GM23338 (cell line): ENCODE results near the gene DNAAF3. TPM values are rescaled to one million over a fixed set of nuclear protein-coding genes. Genes with fewer than 3 reads are reported as not detected.

Source experiments
- ATAC-seq: fragments of 200-7000 bp; cut with Tn5 transposase; 3 replicates; pipeline ENCODE4 v1.9.1; 2020
- DNase-seq: peaks from one replicate; pipeline ENCODE4 v3.0.0-alpha.2; 2015; ENCODE audit warnings: low spot score
- H2AFZ ChIP-seq: fragments of 200-600 bp; sonication (generic); 2 replicates; pipeline ENCODE4 v1.8.0; 2016; ENCODE audit warnings: antibody characterized with exemption, mild to moderate bottlenecking, moderate library complexity
- H3F3A ChIP-seq: fragments of 200-600 bp; sonication (generic); replicated peaks from 2 replicates; pipeline ENCODE4 v1.8.0; 2017; ENCODE audit warnings: antibody characterized with exemption, mixed run types, low read depth
- H3K27ac ChIP-seq: fragments of 200-600 bp; sonication (generic); 2 replicates; pipeline ENCODE4 v1.6.1; 2016; ENCODE audit warnings: low read depth
- H3K27me3 ChIP-seq: fragments of 200-600 bp; sonication (generic); 2 replicates; pipeline ENCODE4 v1.8.0; 2016; ENCODE audit warnings: mild to moderate bottlenecking, mixed run types, moderate library complexity; ENCODE audit not compliant: insufficient read depth
- H3K36me3 ChIP-seq: fragments of 200-600 bp; sonication (generic); 2 replicates; pipeline ENCODE4 v1.8.0; 2016; ENCODE audit warnings: mild to moderate bottlenecking; ENCODE audit not compliant: insufficient read depth
- H3K4me1 ChIP-seq: fragments of 200-600 bp; sonication (generic); 2 replicates; pipeline ENCODE4 v1.8.0; 2016; ENCODE audit warnings: mild to moderate bottlenecking, moderate library complexity; ENCODE audit not compliant: insufficient read depth
- H3K4me2 ChIP-seq: fragments of 200-600 bp; sonication (generic); 2 replicates; pipeline ENCODE4 v1.7.1; 2017; ENCODE audit warnings: mixed run types
- H3K4me3 ChIP-seq: fragments of 200-600 bp; sonication (generic); 2 replicates; pipeline ENCODE4 v1.6.1; 2016; ENCODE audit warnings: mixed run types
- H3K79me2 ChIP-seq: fragments of 200-600 bp; sonication (generic); replicated peaks from 2 replicates; pipeline ENCODE4 v1.8.0; 2017; ENCODE audit warnings: mild to moderate bottlenecking; ENCODE audit not compliant: insufficient read depth
- H3K9me2 ChIP-seq: fragments of 200-600 bp; sonication (generic); 2 replicates; pipeline ENCODE4 v1.8.0; 2017; ENCODE audit not compliant: insufficient read depth
- H4K20me1 ChIP-seq: fragments of 200-600 bp; sonication (generic); replicated peaks from 2 replicates; pipeline ENCODE4 v1.8.0; 2017; ENCODE audit warnings: mild to moderate bottlenecking; ENCODE audit not compliant: insufficient read depth
- H3K27ac Mint-ChIP-seq: 2 replicates; pipeline ENCODE4 v1.8.0; 2020; ENCODE audit warnings: inconsistent platforms, mild to moderate bottlenecking, moderate library complexity, mixed read lengths
- H3K27me3 Mint-ChIP-seq: 3 replicates; pipeline ENCODE4 v1.8.0; 2022; ENCODE audit warnings: low read depth, mild to moderate bottlenecking, moderate library complexity, mixed read lengths, inconsistent platforms; ENCODE audit not compliant: insufficient read depth, poor library complexity
- H3K36me3 Mint-ChIP-seq: 3 replicates; pipeline ENCODE4 v1.8.0; 2021; ENCODE audit warnings: low read depth, mild to moderate bottlenecking, inconsistent platforms, moderate library complexity, mixed read lengths
- H3K4me1 Mint-ChIP-seq: 3 replicates; pipeline ENCODE4 v1.8.0; 2020; ENCODE audit warnings: mild to moderate bottlenecking, inconsistent platforms, mixed read lengths
- H3K4me3 Mint-ChIP-seq: 3 replicates; pipeline ENCODE4 v1.8.0; 2021; ENCODE audit warnings: moderate library complexity, mild to moderate bottlenecking, inconsistent platforms, mixed read lengths
- H3K9me3 Mint-ChIP-seq: 3 replicates; pipeline ENCODE4 v1.8.0; 2020; ENCODE audit warnings: moderate library complexity, mild to moderate bottlenecking, inconsistent platforms, mixed read lengths
- CREB1 ChIP-seq: fragments of 250-450 bp; sonication (Bioruptor Pico); IDR thresholded peaks from 2 replicates; pipeline ENCODE4 v1.5.0; 2020; ENCODE audit warnings: low read depth, mild to moderate bottlenecking, moderate library complexity
- EZH2phosphoT487 ChIP-seq: fragments of 200-600 bp; sonication (generic); IDR thresholded peaks from one replicate; pipeline ENCODE4 v1.8.1; 2018; ENCODE audit warnings: antibody characterized with exemption; ENCODE audit not compliant: unreplicated experiment
- NANOG ChIP-seq: IDR thresholded peaks from 2 replicates; pipeline ENCODE4 v1.6.1; 2016; ENCODE audit warnings: antibody characterized with exemption, borderline replicate concordance
- POLR2AphosphoS5 ChIP-seq: IDR thresholded peaks from 2 replicates; pipeline ENCODE4 v1.6.1; 2016; ENCODE audit warnings: antibody characterized with exemption, low read depth
- STAT1 ChIP-seq: IDR thresholded peaks from one replicate; pipeline ENCODE4 v1.6.1; 2016; ENCODE audit warnings: antibody characterized with exemption; ENCODE audit not compliant: unreplicated experiment
- ZNF114 ChIP-seq: fragments of 250-450 bp; sonication (Bioruptor Pico); IDR thresholded peaks from 2 replicates; pipeline ENCODE4 v1.5.0; 2020; ENCODE audit warnings: mild to moderate bottlenecking, moderate library complexity
- ZNF331 ChIP-seq: fragments of 250-450 bp; sonication (Bioruptor Pico); IDR thresholded peaks from 2 replicates; pipeline ENCODE4 v1.5.0; 2020; ENCODE audit warnings: low read depth, mild to moderate bottlenecking, moderate library complexity
- polyA plus RNA-seq: library from polyadenylated mRNA; unstranded; fragments of >200 nt; fragmentation: Nextera tagmentation; extraction: Ambion mirVana; gene quantifications from 2 replicates; pipeline ENCODE4 v1.2.1, GENCODE V29; 2016
- total RNA-seq: library from RNA; depleted of rRNA; stranded (reverse); fragments of >200 nt; shearing (Covaris generic); gene quantifications from 2 replicates; pipeline ENCODE4 v1.2.3, GENCODE V29; 2014
- TF ChIP-seq, protein P1 (sequence below): fragments of 250-450 bp; sonication (Bioruptor Pico); IDR thresholded peaks from 2 replicates; pipeline ENCODE4 v1.5.0; 2020; ENCODE audit warnings: mild to moderate bottlenecking, moderate library complexity
- TF ChIP-seq, protein P2 (sequence below): IDR thresholded peaks from 2 replicates; pipeline ENCODE4 v1.6.1; 2016; ENCODE audit warnings: antibody characterized with exemption

The DNAAF3 gene
- total and polyA plus RNA-seq, 2 experiments from 2014 or later, result 8.5 to 9.0 TPM

DNA sequence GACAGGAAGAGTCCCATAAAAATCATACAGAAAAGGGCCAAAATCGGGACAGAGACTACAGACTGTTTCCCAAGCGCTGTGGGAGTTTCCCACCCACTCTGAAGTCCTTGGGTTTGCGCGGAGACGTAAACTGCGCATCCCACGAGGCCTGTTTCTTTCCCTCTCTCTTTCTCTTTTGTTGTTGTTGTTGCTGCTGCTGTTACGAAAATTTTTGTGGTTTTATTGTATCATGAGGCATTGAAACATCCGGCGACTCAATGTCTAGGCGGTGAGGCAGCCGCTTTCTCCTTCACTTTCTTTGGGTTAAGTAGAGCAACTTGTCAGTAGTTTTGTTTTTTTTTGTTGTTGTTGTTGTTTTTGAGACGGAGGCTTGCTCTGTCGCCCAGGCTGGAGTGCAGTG is 47.4 kb downstream of the DNAAF3 start (continued):
- TF ChIP-seq, protein P1, sequence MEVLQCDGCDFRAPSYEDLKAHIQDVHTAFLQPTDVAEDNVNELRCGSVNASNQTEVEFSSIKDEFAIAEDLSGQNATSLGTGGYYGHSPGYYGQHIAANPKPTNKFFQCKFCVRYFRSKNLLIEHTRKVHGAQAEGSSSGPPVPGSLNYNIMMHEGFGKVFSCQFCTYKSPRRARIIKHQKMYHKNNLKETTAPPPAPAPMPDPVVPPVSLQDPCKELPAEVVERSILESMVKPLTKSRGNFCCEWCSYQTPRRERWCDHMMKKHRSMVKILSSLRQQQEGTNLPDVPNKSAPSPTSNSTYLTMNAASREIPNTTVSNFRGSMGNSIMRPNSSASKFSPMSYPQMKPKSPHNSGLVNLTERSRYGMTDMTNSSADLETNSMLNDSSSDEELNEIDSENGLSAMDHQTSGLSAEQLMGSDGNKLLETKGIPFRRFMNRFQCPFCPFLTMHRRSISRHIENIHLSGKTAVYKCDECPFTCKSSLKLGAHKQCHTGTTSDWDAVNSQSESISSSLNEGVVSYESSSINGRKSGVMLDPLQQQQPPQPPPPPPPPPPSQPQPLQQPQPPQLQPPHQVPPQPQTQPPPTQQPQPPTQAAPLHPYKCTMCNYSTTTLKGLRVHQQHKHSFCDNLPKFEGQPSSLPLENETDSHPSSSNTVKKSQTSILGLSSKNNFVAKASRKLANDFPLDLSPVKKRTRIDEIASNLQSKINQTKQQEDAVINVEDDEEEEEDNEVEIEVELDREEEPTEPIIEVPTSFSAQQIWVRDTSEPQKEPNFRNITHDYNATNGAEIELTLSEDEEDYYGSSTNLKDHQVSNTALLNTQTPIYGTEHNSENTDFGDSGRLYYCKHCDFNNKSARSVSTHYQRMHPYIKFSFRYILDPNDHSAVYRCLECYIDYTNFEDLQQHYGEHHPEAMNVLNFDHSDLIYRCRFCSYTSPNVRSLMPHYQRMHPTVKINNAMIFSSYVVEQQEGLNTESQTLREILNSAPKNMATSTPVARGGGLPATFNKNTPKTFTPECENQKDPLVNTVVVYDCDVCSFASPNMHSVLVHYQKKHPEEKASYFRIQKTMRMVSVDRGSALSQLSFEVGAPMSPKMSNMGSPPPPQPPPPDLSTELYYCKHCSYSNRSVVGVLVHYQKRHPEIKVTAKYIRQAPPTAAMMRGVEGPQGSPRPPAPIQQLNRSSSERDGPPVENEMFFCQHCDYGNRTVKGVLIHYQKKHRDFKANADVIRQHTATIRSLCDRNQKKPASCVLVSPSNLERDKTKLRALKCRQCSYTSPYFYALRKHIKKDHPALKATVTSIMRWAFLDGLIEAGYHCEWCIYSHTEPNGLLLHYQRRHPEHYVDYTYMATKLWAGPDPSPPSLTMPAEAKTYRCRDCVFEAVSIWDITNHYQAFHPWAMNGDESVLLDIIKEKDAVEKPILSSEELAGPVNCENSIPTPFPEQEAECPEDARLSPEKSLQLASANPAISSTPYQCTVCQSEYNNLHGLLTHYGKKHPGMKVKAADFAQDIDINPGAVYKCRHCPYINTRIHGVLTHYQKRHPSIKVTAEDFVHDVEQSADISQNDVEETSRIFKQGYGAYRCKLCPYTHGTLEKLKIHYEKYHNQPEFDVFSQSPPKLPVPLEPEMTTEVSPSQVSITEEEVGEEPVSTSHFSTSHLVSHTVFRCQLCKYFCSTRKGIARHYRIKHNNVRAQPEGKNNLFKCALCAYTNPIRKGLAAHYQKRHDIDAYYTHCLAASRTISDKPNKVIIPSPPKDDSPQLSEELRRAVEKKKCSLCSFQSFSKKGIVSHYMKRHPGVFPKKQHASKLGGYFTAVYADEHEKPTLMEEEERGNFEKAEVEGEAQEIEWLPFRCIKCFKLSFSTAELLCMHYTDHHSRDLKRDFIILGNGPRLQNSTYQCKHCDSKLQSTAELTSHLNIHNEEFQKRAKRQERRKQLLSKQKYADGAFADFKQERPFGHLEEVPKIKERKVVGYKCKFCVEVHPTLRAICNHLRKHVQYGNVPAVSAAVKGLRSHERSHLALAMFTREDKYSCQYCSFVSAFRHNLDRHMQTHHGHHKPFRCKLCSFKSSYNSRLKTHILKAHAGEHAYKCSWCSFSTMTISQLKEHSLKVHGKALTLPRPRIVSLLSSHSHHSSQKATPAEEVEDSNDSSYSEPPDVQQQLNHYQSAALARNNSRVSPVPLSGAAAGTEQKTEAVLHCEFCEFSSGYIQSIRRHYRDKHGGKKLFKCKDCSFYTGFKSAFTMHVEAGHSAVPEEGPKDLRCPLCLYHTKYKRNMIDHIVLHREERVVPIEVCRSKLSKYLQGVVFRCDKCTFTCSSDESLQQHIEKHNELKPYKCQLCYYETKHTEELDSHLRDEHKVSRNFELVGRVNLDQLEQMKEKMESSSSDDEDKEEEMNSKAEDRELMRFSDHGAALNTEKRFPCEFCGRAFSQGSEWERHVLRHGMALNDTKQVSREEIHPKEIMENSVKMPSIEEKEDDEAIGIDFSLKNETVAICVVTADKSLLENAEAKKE (CRISPR knock-in tag), result no peak
- TF ChIP-seq ZNF114 (CRISPR knock-in tag), result no peak
- TF ChIP-seq NANOG, result no peak
- no peak for TF ChIP-seq EZH2phosphoT487
- no peak for TF ChIP-seq STAT1

DNA sequence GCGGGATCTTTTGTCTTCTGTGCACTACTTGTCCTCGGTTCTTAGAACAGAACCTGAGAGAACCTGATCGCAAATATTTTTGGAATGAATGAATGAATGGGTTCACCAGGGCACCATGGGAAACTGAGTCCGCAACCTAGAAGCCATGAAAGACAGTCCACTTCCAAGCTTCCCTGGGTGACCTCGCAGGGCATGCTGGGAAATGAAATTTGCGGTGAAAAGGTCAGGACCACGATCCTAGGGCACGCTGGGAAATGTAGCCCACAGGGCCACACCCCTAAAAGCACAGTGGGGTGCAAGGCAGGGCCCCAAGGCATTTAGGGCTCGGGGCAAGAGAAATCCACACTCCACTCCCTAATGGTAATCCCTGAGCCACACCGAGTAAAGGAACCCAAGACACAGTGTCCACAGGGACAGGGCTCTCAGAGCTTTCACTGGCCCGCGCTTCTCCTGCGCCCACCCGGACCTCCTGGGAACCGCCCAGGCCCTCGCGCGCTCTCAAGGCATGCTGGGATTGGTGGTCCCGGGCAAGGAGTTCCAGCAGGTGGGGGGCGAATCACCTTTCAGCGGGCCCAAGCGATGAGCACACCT is 47.9 kb downstream of the DNAAF3 start:
- Histone ChIP-seq H3K4me2 (peak overlapping the region; percentile 76), H3K27me3 (no peaks in the 10 kb centered on the region), H3F3A (peaks cover 5% of the 10 kb centered on the region; the same call in 1 of the 2 replicates), H3K79me2 (peaks cover 32% of the 10 kb centered on the region), H3K27ac (peak overlapping the region; percentile 60), H3K4me3 (peak overlapping the region; percentile 62), H4K20me1 (peaks cover 22% of the 10 kb centered on the region), H3K9me2 (0 out of 2 replicates have a peak, but pooled peaks cover 3% of the 10 kb centered on the region), H3K4me1 (peaks cover 19% of the 10 kb centered on the region), H2AFZ (peak overlapping the region; percentile 3; the same call in 1 of the 2 replicates), H3K36me3 (no peaks in the 10 kb centered on the region)
- Mint-ChIP-seq H3K4me3 (peak overlapping the region; percentile 96), H3K36me3 (no peaks in the 10 kb centered on the region; the same call in 2 of the 3 replicates), H3K4me1 (peaks cover 23% of the 10 kb centered on the region), H3K9me3 (no peaks in the 10 kb centered on the region; the same call in 2 of the 3 replicates), H3K27ac (peak overlapping the region; percentile 99), H3K27me3 (peaks cover 9% of the 10 kb centered on the region)
- DNase-seq (peak; percentile 97), ATAC-seq (peak; percentile 70)
- TF ChIP-seq ZNF331 (no peak), CREB1 (CRISPR knock-in tag) (peak; percentile 38; the same call in 1 of the 2 replicates), POLR2AphosphoS5 (peak; percentile 54; the same call in 1 of the 2 replicates)
- TF ChIP-seq, protein P2, sequence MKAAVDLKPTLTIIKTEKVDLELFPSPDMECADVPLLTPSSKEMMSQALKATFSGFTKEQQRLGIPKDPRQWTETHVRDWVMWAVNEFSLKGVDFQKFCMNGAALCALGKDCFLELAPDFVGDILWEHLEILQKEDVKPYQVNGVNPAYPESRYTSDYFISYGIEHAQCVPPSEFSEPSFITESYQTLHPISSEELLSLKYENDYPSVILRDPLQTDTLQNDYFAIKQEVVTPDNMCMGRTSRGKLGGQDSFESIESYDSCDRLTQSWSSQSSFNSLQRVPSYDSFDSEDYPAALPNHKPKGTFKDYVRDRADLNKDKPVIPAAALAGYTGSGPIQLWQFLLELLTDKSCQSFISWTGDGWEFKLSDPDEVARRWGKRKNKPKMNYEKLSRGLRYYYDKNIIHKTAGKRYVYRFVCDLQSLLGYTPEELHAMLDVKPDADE, result peak; percentile 97
